ENCODE measurements around the gene PIK3C2G.

DNA sequence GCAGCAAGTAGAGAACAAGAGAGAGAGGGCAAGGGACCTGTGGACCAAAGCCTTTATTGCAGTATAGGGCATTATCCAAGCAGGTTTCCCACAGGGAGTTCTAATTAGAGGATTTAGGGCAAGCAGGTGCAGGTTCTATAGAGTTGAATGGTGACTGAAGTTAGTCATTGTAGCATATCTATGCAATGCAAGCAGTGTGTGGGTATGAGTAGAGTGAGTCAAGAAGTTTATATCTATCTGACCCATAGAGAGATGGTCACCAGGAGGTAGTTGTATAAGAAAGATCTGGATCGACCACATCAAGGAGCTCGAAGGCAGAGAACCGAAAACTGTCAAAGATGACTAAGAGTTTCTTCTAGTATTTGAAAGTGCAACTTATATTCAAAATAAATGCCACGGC, 309.2 kb downstream of the PIK3C2G start:
- TF ChIP-seq, protein P1, sequence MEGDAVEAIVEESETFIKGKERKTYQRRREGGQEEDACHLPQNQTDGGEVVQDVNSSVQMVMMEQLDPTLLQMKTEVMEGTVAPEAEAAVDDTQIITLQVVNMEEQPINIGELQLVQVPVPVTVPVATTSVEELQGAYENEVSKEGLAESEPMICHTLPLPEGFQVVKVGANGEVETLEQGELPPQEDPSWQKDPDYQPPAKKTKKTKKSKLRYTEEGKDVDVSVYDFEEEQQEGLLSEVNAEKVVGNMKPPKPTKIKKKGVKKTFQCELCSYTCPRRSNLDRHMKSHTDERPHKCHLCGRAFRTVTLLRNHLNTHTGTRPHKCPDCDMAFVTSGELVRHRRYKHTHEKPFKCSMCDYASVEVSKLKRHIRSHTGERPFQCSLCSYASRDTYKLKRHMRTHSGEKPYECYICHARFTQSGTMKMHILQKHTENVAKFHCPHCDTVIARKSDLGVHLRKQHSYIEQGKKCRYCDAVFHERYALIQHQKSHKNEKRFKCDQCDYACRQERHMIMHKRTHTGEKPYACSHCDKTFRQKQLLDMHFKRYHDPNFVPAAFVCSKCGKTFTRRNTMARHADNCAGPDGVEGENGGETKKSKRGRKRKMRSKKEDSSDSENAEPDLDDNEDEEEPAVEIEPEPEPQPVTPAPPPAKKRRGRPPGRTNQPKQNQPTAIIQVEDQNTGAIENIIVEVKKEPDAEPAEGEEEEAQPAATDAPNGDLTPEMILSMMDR (IDR thresholded peaks at IDR 0.05): no peak
- TF ChIP-seq POLR2AphosphoS5 (IDR thresholded peaks at IDR 0.05): no peak

Data from stomach (tissue), 4 donors.